A549 (cell line): ENCODE measurements around the gene GOLPH3. TPM values are rescaled to one million over a fixed set of nuclear protein-coding genes. Genes with fewer than 3 reads are reported as not detected.
A peak's percentile ranks its signal among the peaks of the same experiment; 100 is the strongest.

Experiments
- ATAC-seq, 2 experiments: fragments of 200-7000 bp in 1 of 2; fragments of >200 bp in 1 of 2; cut with Nextera tagmentation in 1 of 2; cut with Tn5 transposase in 1 of 2; 3 replicates each; pipeline versions ENCODE4 v1.8.0 to v1.9.1; 2018 to 2020; ENCODE audit warnings: mild to moderate bottlenecking in 1 of 2, moderate library complexity in 1 of 2
- CTCF ChIA-PET: fragments of 300-600 bp; sonication (Branson Sonifier 250); formaldehyde crosslinking; extraction: SDS; loops from one replicate; lab custom pipeline; 2021; ENCODE audit warnings: antibody characterized with exemption, inconsistent platforms; lab: Yijun Ruan, JAX
- POLR2A ChIA-PET: fragments of 350-600 bp; formaldehyde crosslinking; extraction: SDS; loops from one replicate; lab custom pipeline; 2021; ENCODE audit warnings: antibody characterized with exemption, inconsistent platforms; lab: Yijun Ruan, JAX
- DNase-seq, 2 experiments: peaks; one replicate each; pipeline versions ENCODE4 v3.0.0 to v3.0.0-alpha.2; 2011 to 2016; ENCODE audit warnings: low read depth in 1 of 2, low spot score in 1 of 2
- FAIRE-seq: peaks from 2 replicates; lab custom pipeline; 2011; peaks lifted over from hg19 to GRCh38; lab: Jason Lieb, UNC
- H3K27ac ChIP-seq, 2 experiments: fragments of >200 bp; sonication (Bioruptor Twin); formaldehyde crosslinking; 3 replicates each; pipeline ENCODE4 v1.5.1; 2016 to 2017
- H3K4me1 ChIP-seq: fragments of >200 bp; sonication (Bioruptor Twin); formaldehyde crosslinking; 3 replicates; pipeline ENCODE4 v1.6.1; 2016
- H3K4me2 ChIP-seq: fragments of >200 bp; sonication (Bioruptor Twin); formaldehyde crosslinking; 3 replicates; pipeline ENCODE4 v1.6.1; 2016
- H3K4me3 ChIP-seq: fragments of >200 bp; sonication (Bioruptor Twin); formaldehyde crosslinking; 3 replicates; pipeline ENCODE4 v1.5.1; 2016
- H3K9me3 ChIP-seq: fragments of >200 bp; sonication (Bioruptor Twin); formaldehyde crosslinking; 3 replicates; pipeline ENCODE4 v1.6.1; 2016
- CBX8 ChIP-seq: fragments of 200-600 bp; sonication (generic); IDR thresholded peaks from 2 replicates; pipeline ENCODE4 v1.6.1; 2016
- CTCF ChIP-seq: fragments of >200 bp; sonication (Bioruptor Twin); formaldehyde crosslinking; IDR thresholded peaks from 3 replicates; pipeline ENCODE4 v1.5.1; 2016
- ESRRA ChIP-seq: fragments of 150-350 bp; IDR thresholded peaks from 2 replicates; pipeline ENCODE4 v1.6.1; 2014; ENCODE audit warnings: mild to moderate bottlenecking, low read length, borderline replicate concordance
- FOXS1 ChIP-seq: fragments of 250-450 bp; sonication (Bioruptor Pico); IDR thresholded peaks from 2 replicates; pipeline ENCODE4 v1.5.0; 2020; ENCODE audit warnings: mild to moderate bottlenecking, moderate library complexity
- HEYL ChIP-seq: fragments of 250-450 bp; sonication (Bioruptor Pico); IDR thresholded peaks from 2 replicates; pipeline ENCODE4 v1.8.0; 2021; ENCODE audit warnings: mild to moderate bottlenecking, moderate library complexity
- HOXA7 ChIP-seq: fragments of 250-450 bp; sonication (Bioruptor Pico); IDR thresholded peaks from 2 replicates; pipeline ENCODE4 v1.5.0; 2020; ENCODE audit warnings: mild to moderate bottlenecking, moderate library complexity
- HOXB5 ChIP-seq: fragments of 250-450 bp; sonication (Bioruptor Pico); IDR thresholded peaks from 2 replicates; pipeline ENCODE4 v1.5.0; 2020; ENCODE audit warnings: mild to moderate bottlenecking, moderate library complexity
- JUN ChIP-seq, 2 experiments: fragments of >200 bp; sonication (Bioruptor Twin); formaldehyde crosslinking; IDR thresholded peaks; 2 replicates in 1 of 2; 3 replicates in 1 of 2; pipeline ENCODE4 v1.6.1; 2016 to 2017
- MAX ChIP-seq: IDR thresholded peaks from 2 replicates; pipeline ENCODE4 v1.6.1; 2012
- MAZ ChIP-seq: fragments of 150-350 bp; IDR thresholded peaks from 2 replicates; pipeline ENCODE4 v1.6.1; 2014; ENCODE audit warnings: antibody characterized with exemption, low read depth, low read length, borderline replicate concordance
- NFE2L2 ChIP-seq: fragments of 150-350 bp; conservative IDR thresholded peaks from 2 replicates; pipeline ENCODE4 v1.6.1; 2014; ENCODE audit warnings: low read length
- PHF8 ChIP-seq: fragments of 200-600 bp; sonication (generic); IDR thresholded peaks from 2 replicates; pipeline ENCODE4 v1.6.1; 2016; ENCODE audit warnings: low read depth, mild to moderate bottlenecking, antibody characterized with exemption, moderate library complexity, borderline replicate concordance
- RAD21 ChIP-seq, 2 experiments: fragments of >200 bp in 1 of 2; sonication (Bioruptor Twin) in 1 of 2; formaldehyde crosslinking in 1 of 2; IDR thresholded peaks in 1 of 2; conservative IDR thresholded peaks in 1 of 2; 2 replicates in 1 of 2; 3 replicates in 1 of 2; pipeline ENCODE4 v1.6.1; 2012 to 2018; ENCODE audit warnings: inconsistent platforms in 1 of 2
- REST ChIP-seq: fragments of 200-600 bp; sonication (generic); IDR thresholded peaks from 2 replicates; pipeline ENCODE4 v1.6.1; 2016; ENCODE audit warnings: antibody characterized with exemption, mild to moderate bottlenecking, moderate library complexity
- RFX5 ChIP-seq: fragments of 450-650 bp; IDR thresholded peaks from 2 replicates; pipeline ENCODE4 v1.7.1; 2014; ENCODE audit warnings: antibody characterized with exemption, mild to moderate bottlenecking, moderate library complexity
- RNF2 ChIP-seq: fragments of 200-600 bp; sonication (generic); IDR thresholded peaks from 2 replicates; pipeline ENCODE4 v1.6.1; 2016; ENCODE audit warnings: low read depth, mild to moderate bottlenecking, antibody characterized with exemption, moderate library complexity, borderline replicate concordance
- SMC3 ChIP-seq: fragments of >200 bp; sonication (Bioruptor Twin); formaldehyde crosslinking; IDR thresholded peaks from 3 replicates; pipeline ENCODE4 v1.6.1; 2018; ENCODE audit warnings: inconsistent platforms
- TFCP2L1 ChIP-seq: fragments of 250-450 bp; sonication (Bioruptor Pico); IDR thresholded peaks from 2 replicates; pipeline ENCODE4 v1.5.0; 2021; ENCODE audit warnings: mild to moderate bottlenecking
- USF2 ChIP-seq: fragments of 450-650 bp; IDR thresholded peaks from 2 replicates; pipeline ENCODE4 v1.6.1; 2014; ENCODE audit warnings: antibody characterized with exemption
- ZFP36 ChIP-seq: fragments of 450-650 bp; IDR thresholded peaks from 2 replicates; pipeline ENCODE4 v1.6.1; 2014; ENCODE audit warnings: borderline replicate concordance; ENCODE audit not compliant: partially characterized antibody
- ZNF302 ChIP-seq: fragments of 250-450 bp; sonication (Bioruptor Pico); IDR thresholded peaks from 2 replicates; pipeline ENCODE4 v1.9.0; 2021; ENCODE audit warnings: inconsistent platforms, mild to moderate bottlenecking, moderate library complexity
- ZSCAN20 ChIP-seq: fragments of 250-450 bp; sonication (Bioruptor Pico); IDR thresholded peaks from 2 replicates; pipeline ENCODE4 v1.8.0; 2022; ENCODE audit warnings: mild to moderate bottlenecking, moderate library complexity
- WGBS: methylation state at CpG from one replicate; pipeline ENCODE4 v1.1.6; 2017; ENCODE audit errors: missing lambda C conversion rate; 5-methylcytosine and 5-hydroxymethylcytosine counted together
- polyA plus RNA-seq, 4 experiments: library from polyadenylated mRNA; depleted of rRNA in 3 of 4; stranded (reverse); fragments of >200 nt; fragmentation: RNase III in 1 of 4; extraction: RNeasy Plus Mini Kit Qiagen cat#74134 plus additional on column Dnase treatment in 1 of 4; gene quantifications; 2 replicates in 3 of 4; 3 replicates in 1 of 4; pipeline ENCODE4 v1.2.3, GENCODE V29; 2011 to 2017

Gene GOLPH3
- polyA plus RNA-seq, 2 of the 4 experiments (the other 2 are of a cell fraction) = 57.8 to 78.7 TPM

GRCh38 chr5:32193591-32193990 lies 19.5 kb upstream of the GOLPH3 start (continued):
- TF ChIP-seq ESRRA (no peak), RAD21 (conservative IDR thresholded peaks at IDR 0.05 in 1 of 2, IDR thresholded peaks at IDR 0.05 in 1 of 2) (peak in 1 of 2 experiments; percentile 35; a peak in 2 of 5 replicates), CTCF (no peak), JUN (IDR thresholded peaks at IDR 0.05) (peak in 1 of 2 experiments; percentile 61; a peak in 2 of 5 replicates), SMC3 (peak; percentile 18; the same call in 1 of the 3 replicates), RNF2 (no peak), HOXA7 (CRISPR knock-in tag) (no peak), FOXS1 (CRISPR knock-in tag) (peak; percentile 58; the same call in 1 of the 2 replicates), HEYL (CRISPR knock-in tag) (no peak), ZNF302 (CRISPR knock-in tag) (no peak), MAX (no peak), ZSCAN20 (CRISPR knock-in tag) (no peak), MAZ (no peak), TFCP2L1 (CRISPR knock-in tag) (no peak)

- H3K27ac ChIP-seq = no peak overlapping the region
- peaks cover 15% of the 10 kb centered on the region for H3K4me1 ChIP-seq
- no peak for TF ChIP-seq NFE2L2
- no peak for TF ChIP-seq ESRRA
- TF ChIP-seq PHF8 = no peak
- no peak for TF ChIP-seq RFX5
- TF ChIP-seq MAZ = no peak
- TF ChIP-seq REST = no peak
- no peak for TF ChIP-seq ZFP36
- no peak for TF ChIP-seq CBX8
- TF ChIP-seq HOXB5 = no peak
- TF ChIP-seq USF2 = no peak
- H3K4me3 ChIP-seq = no peak overlapping the region
- ATAC-seq = no peak; a peak in 1 of 6 replicates
- DNase-seq = no peak
- WGBS = 83% methylated on average over 5 of the region's 5 CpGs
- no peak for FAIRE-seq
- no peak overlapping the region for H3K4me2 ChIP-seq
- peaks cover 16% of the 10 kb centered on the region for H3K9me3 ChIP-seq
- POLR2A ChIA-PET = no interaction called here
- CTCF ChIA-PET = interaction anchor here (1.0 to 2.4 kb wide), 4 partner anchors 10 to 42 kb away, joined by 4 to 7 read pairs (median 5); no protein-coding TSS in a partner anchor
Observed at GRCh38 chr5:32190095-32190494, 16.0 kb upstream of the GOLPH3 start.
